Spleen (tissue), 7 donors: ENCODE data around the gene ZNF207.

Experiments
- POLR2A ChIP-seq, 3 donors: fragments of 450-650 bp; IDR thresholded peaks; one replicate each; pipeline ENCODE4 v1.5.1; 2017; ENCODE audit warnings: antibody characterized with exemption in 3 of 3, mild to moderate bottlenecking in 1 of 3
- POLR2AphosphoS5 ChIP-seq, 3 donors: sonication (generic); formaldehyde crosslinking; IDR thresholded peaks; one replicate each; pipeline ENCODE4 v1.5.1; 2017; ENCODE audit warnings: antibody characterized with exemption in 3 of 3
- TF ChIP-seq, protein P1 (sequence below), 11 experiments: fragments of 200-600 bp in 7 of 11; fragments of 450-650 bp in 4 of 11; sonication (generic) in 4 of 11; IDR thresholded peaks in 8 of 11; conservative IDR thresholded peaks in 3 of 11; 1 replicate in 7 of 11; 2 replicates in 4 of 11; pipeline versions ENCODE4 v1.4.0 to v1.8.0; 2016 to 2021; ENCODE audit warnings: antibody characterized with exemption in 11 of 11, inconsistent platforms in 4 of 11, mild to moderate bottlenecking in 1 of 11
- donor health status: DM: no; HTN: no; CAD: no; lungs with moderate emphysema.
- donor health status: DM: no; HTN: no; CAD: no.
- donor health status: DM: no; HTN: no; CAD: no.

DNA sequence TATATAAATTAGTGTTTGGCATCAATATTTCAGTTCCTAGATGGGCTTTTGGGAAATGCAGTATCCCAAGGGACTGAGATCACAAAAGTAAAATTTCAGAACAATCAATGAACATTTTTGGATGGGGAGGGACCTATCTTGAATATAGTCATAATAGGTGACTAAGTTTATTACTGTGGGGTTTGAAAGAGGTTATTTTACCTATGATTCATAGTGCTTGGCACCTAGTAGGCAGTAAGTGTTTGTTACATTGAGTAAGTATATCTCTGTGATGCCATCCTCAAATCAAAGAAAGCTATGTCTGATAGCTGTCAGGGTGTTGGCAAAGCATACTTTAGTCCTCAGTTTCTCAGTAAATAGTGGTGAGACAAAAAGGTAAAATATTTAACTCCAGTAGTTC lies 36.9 kb downstream of the ZNF207 start:
- TF ChIP-seq, protein P1, sequence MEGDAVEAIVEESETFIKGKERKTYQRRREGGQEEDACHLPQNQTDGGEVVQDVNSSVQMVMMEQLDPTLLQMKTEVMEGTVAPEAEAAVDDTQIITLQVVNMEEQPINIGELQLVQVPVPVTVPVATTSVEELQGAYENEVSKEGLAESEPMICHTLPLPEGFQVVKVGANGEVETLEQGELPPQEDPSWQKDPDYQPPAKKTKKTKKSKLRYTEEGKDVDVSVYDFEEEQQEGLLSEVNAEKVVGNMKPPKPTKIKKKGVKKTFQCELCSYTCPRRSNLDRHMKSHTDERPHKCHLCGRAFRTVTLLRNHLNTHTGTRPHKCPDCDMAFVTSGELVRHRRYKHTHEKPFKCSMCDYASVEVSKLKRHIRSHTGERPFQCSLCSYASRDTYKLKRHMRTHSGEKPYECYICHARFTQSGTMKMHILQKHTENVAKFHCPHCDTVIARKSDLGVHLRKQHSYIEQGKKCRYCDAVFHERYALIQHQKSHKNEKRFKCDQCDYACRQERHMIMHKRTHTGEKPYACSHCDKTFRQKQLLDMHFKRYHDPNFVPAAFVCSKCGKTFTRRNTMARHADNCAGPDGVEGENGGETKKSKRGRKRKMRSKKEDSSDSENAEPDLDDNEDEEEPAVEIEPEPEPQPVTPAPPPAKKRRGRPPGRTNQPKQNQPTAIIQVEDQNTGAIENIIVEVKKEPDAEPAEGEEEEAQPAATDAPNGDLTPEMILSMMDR (IDR thresholded peaks at IDR 0.05 in 8 of 11, conservative IDR thresholded peaks at IDR 0.05 in 3 of 11) = no peak
- TF ChIP-seq POLR2AphosphoS5 (IDR thresholded peaks at IDR 0.05) (no peak), POLR2A (IDR thresholded peaks at IDR 0.05) (no peak)
